GM10248 (cell line): ENCODE data around the gene MTERF4.

Experiments used
- CTCF ChIA-PET: fragments of 300-600 bp; sonication (Branson Sonifier 250); formaldehyde crosslinking; extraction: SDS; loops from one replicate; lab custom pipeline; 2021; ENCODE audit warnings: antibody characterized with exemption; lab: Yijun Ruan, JAX
- POLR2A ChIA-PET: fragments of 350-650 bp; sonication (Branson Sonifier 250); formaldehyde crosslinking; extraction: SDS; loops from one replicate; lab custom pipeline; 2020; ENCODE audit warnings: antibody characterized with exemption; lab: Yijun Ruan, JAX
- DNase-seq: peaks from one replicate; pipeline ENCODE4 v3.0.0; 2012; ENCODE audit errors: extremely low spot score
- CTCF ChIP-seq: IDR thresholded peaks from 2 replicates; pipeline ENCODE4 v1.5.1; 2012; ENCODE audit warnings: mild to moderate bottlenecking, low read depth; ENCODE audit errors: extremely low read depth, missing control alignments, control extremely low read depth

MTERF4 gene

DNA sequence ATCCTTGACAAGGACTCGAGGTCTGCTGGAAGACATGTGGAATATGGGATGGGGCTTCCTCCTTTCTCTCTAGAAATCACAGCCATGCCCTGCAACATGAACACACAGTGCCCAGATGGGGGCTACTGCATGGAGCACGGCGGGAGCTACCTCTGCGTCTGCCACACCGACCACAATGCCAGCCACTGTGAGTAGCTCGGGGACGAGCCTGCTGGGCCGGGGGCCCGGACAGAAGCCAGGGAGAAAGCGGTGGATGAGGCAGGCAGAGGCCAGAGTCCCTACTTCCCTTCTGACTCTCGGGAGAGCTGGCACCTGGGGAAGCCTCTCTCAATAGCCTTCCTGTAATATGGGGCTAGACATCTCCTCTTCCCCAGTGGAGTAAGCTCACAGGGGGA is 53.1 kb downstream of the MTERF4 start:
- CTCF ChIA-PET, result no interaction called here
- no peak for DNase-seq
- no peak for TF ChIP-seq CTCF
- POLR2A ChIA-PET, result no interaction called here

- CTCF ChIA-PET, result no interaction called here
- no peak for DNase-seq
- TF ChIP-seq CTCF, result no peak
- POLR2A ChIA-PET, result no interaction called here
Measured at GRCh38 chr2:241048149-241048948, 53.7 kb downstream of the MTERF4 start.

- ChIA-PET CTCF (no interaction called here), POLR2A (no interaction called here)
- TF ChIP-seq CTCF, result no peak
- no peak for DNase-seq
Measured at GRCh38 chr2:241047253-241048010, 54.7 kb downstream of the MTERF4 start.
